ENCODE measurements around the gene CNTNAP1. TPM values are rescaled to one million over a fixed set of nuclear protein-coding genes. Genes with fewer than 3 reads are reported as not detected.

The CNTNAP1 gene
- total and polyA plus RNA-seq, 10 of the 15 experiments (the other 5 are each of a cell fraction or from before 2014, with no cell fraction given), result 0.95 to 29.9 (median 10.4) TPM

DNA sequence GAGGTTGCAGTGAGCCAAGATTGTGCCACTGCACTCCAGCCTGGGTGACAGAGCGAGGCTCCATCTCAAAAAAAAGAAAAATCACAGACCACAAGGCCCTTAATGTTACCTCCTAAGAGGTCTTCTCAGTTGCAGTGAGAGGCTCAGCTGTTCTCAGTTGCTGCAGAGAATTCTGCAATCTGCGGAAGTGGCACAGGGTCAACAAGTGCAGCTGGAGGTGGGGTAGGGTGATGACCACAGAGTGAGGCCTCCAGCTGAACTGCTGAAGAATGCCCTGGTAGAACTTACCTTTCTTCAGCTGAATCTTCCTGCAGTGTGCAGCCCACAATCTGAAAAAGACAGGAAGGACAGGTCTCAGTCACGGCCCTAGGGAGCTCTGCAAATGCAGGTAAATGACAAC, 26.3 kb downstream of the CNTNAP1 start:
- TF ChIP-seq CEBPB (IDR thresholded peaks at IDR 0.05; ENCODE audit: borderline replicate concordance in 1 of 2, low read depth in 2 of 2, low read length in 2 of 2) (no peak), ZNF384 (IDR thresholded peaks at IDR 0.05; ENCODE audit: borderline replicate concordance, low read depth, low read length) (no peak)
- Histone ChIP-seq H4K20me1 (ENCODE audit: control insufficient read depth, insufficient read depth) (no peaks in the 10 kb centered on the region), H3K36me3 (ENCODE audit: control insufficient read depth in 2 of 2, insufficient read depth in 2 of 2, low read length in 1 of 2) (peaks cover 13 to 26% of the 10 kb centered on the region in 2 experiments), H3K27ac (ENCODE audit: control insufficient read depth, insufficient read depth) (no peak overlapping the region), H3K9me3 (replicated peaks; ENCODE audit: control insufficient read depth, insufficient read depth, low read length) (no peaks in the 10 kb centered on the region), H3K4me2 (ENCODE audit: control insufficient read depth, insufficient read depth) (no peak overlapping the region), H3K4me1 (ENCODE audit: control insufficient read depth, insufficient read depth, low read length) (peaks cover 31% of the 10 kb centered on the region), H3K4me3 (no peak overlapping the region), H2AFZ (ENCODE audit: control insufficient read depth, low read depth, low read length) (no peak overlapping the region), H3K27me3 (replicated peaks in 1 of 2; ENCODE audit: control insufficient read depth in 2 of 2, insufficient read depth in 2 of 2, low read length in 1 of 2) (no peaks in the 10 kb centered on the region), H3K9ac (ENCODE audit: control insufficient read depth, insufficient read depth, low read length) (no peak overlapping the region), H3K79me2 (ENCODE audit: control insufficient read depth, insufficient read depth, low read length) (no peaks in the 10 kb centered on the region; the same call in 1 of the 2 replicates)
- FAIRE-seq, result no peak
- ATAC-seq, result no peak
- ChIA-PET SMC1A (ENCODE audit: uncharacterized antibody, unreplicated experiment) (interaction anchor here (0.6 to 1.8 kb wide), 4 partner anchors 25 to 86 kb away, joined by 3 to 6 read pairs (median 4); partner anchors contain the start of gene PLEKHH3), RAD21 (ENCODE audit: unreplicated experiment) (interaction anchor here (0.5 to 1.4 kb wide), 2 partner anchors 128 to 130 kb away, joined by 3 to 10 read pairs; partner anchors contain the start of gene PSMC3IP), POLR2A (interaction anchor here (0.6 kb wide), 2 partner anchors 67 to 133 kb away, joined by 3 to 8 read pairs; no protein-coding TSS in a partner anchor), CTCF (interaction anchor here (0.6 to 2.4 kb wide), 6 partner anchors 10 to 130 kb away, joined by 3 to 10 read pairs (median 4); no protein-coding TSS in a partner anchor)
- 95% methylated on average over 3 of the region's 3 CpGs for WGBS (ENCODE audit: insufficient coverage, insufficient replicate concordance, low lambda C conversion rate, missing lambda C conversion rate)
- in situ Hi-C loops (cut with MboI) (no loop called here), intact Hi-C loops (cut with micrococcal nuclease; ENCODE audit: unreplicated experiment) (no loop called here)
- DNase-seq (ENCODE audit: low read depth, low spot score), result no peak
- no TSS peak for BruUV-seq (replicated peaks)

DNA sequence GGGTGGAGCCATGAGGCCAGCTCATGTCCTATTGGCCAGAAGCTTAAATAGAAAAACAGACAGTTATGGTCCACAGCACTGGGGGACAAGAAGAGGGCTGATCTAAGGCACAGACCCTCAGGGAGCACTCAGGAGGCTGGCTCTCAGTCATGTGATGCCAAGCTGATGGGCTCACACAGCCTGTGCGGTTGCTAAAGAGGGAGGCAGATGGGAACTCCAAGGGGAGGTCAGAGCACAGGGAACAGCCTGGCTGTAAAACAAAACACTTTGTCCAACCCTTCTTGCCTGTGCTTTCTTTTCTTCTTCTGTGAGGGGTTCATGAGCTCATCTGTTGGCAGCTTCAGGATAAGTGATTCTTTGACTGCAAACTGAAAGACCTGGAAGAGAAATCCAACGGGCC, 27.2 kb downstream of the CNTNAP1 start:
- H4K20me1 ChIP-seq (ENCODE audit: control insufficient read depth, insufficient read depth), result no peaks in the 10 kb centered on the region
- H3K9me3 ChIP-seq (replicated peaks; ENCODE audit: control insufficient read depth, insufficient read depth, low read length), result no peaks in the 10 kb centered on the region
- no peak overlapping the region for H3K4me2 ChIP-seq (ENCODE audit: control insufficient read depth, insufficient read depth)
- H3K79me2 ChIP-seq (ENCODE audit: control insufficient read depth, insufficient read depth, low read length), result no peaks in the 10 kb centered on the region
- 100% methylated on average over 2 of the region's 2 CpGs for WGBS (ENCODE audit: insufficient coverage, insufficient replicate concordance, low lambda C conversion rate, missing lambda C conversion rate)
- no peak for DNase-seq (ENCODE audit: low read depth, low spot score)
- intact Hi-C loops (cut with micrococcal nuclease; ENCODE audit: unreplicated experiment), result no loop called here
- FAIRE-seq, result no peak
- H3K36me3 ChIP-seq (ENCODE audit: control insufficient read depth in 2 of 2, insufficient read depth in 2 of 2, low read length in 1 of 2), result peaks cover 13 to 29% of the 10 kb centered on the region in 2 experiments
- in situ Hi-C loops (cut with MboI), result no loop called here
- H3K4me3 ChIP-seq, result no peak overlapping the region
- no peak overlapping the region for H3K9ac ChIP-seq (ENCODE audit: control insufficient read depth, insufficient read depth, low read length)
- H2AFZ ChIP-seq (ENCODE audit: control insufficient read depth, low read depth, low read length), result no peak overlapping the region
- BruUV-seq (replicated peaks), result no TSS peak
- ChIA-PET RAD21 (ENCODE audit: unreplicated experiment) (interaction anchor here (0.6 to 1.4 kb wide), 3 partner anchors 29 to 131 kb away, joined by 3 to 10 read pairs (median 4); partner anchors contain the start of gene PSMC3IP), CTCF (interaction anchor here (0.9 to 2.4 kb wide), 5 partner anchors 9 to 131 kb away, joined by 3 to 10 read pairs (median 4); no protein-coding TSS in a partner anchor), SMC1A (ENCODE audit: uncharacterized antibody, unreplicated experiment) (interaction anchor here (0.6 to 1.8 kb wide), 7 partner anchors 9 to 275 kb away, joined by 3 to 6 read pairs (median 3); partner anchors contain the start of gene PLEKHH3), POLR2A (interaction anchor here (0.5 to 0.6 kb wide), 2 partner anchors 30 to 117 kb away, joined by 3 to 5 read pairs; no protein-coding TSS in a partner anchor)
- H3K4me1 ChIP-seq (ENCODE audit: control insufficient read depth, insufficient read depth, low read length), result peaks cover 22% of the 10 kb centered on the region
- no peaks in the 10 kb centered on the region for H3K27me3 ChIP-seq (replicated peaks in 1 of 2; ENCODE audit: control insufficient read depth in 2 of 2, insufficient read depth in 2 of 2, low read length in 1 of 2)
- TF ChIP-seq SMAD5 (IDR thresholded peaks at IDR 0.05; ENCODE audit: low read depth) (no peak), FOXK2 (IDR thresholded peaks at IDR 0.05) (no peak), NFXL1 (IDR thresholded peaks at IDR 0.05; ENCODE audit: borderline replicate concordance) (no peak), NFYB (IDR thresholded peaks at IDR 0.05; ENCODE audit: insufficient read depth, low read depth, low read length) (no peak), ETV6 (conservative IDR thresholded peaks at IDR 0.05 in 1 of 2, IDR thresholded peaks at IDR 0.05 in 1 of 2; ENCODE audit: borderline replicate concordance in 1 of 2, low read depth in 1 of 2) (no peak)
- TF ChIP-seq, protein P1, sequence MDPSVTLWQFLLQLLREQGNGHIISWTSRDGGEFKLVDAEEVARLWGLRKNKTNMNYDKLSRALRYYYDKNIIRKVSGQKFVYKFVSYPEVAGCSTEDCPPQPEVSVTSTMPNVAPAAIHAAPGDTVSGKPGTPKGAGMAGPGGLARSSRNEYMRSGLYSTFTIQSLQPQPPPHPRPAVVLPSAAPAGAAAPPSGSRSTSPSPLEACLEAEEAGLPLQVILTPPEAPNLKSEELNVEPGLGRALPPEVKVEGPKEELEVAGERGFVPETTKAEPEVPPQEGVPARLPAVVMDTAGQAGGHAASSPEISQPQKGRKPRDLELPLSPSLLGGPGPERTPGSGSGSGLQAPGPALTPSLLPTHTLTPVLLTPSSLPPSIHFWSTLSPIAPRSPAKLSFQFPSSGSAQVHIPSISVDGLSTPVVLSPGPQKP (IDR thresholded peaks at IDR 0.05; ENCODE audit: low read depth, low read length), result no peak
- H3K27ac ChIP-seq (ENCODE audit: control insufficient read depth, insufficient read depth), result no peak overlapping the region
- ATAC-seq, result no peak

Data from GM12878 (cell line).